ENCODE data around the gene SCG3.

DNA sequence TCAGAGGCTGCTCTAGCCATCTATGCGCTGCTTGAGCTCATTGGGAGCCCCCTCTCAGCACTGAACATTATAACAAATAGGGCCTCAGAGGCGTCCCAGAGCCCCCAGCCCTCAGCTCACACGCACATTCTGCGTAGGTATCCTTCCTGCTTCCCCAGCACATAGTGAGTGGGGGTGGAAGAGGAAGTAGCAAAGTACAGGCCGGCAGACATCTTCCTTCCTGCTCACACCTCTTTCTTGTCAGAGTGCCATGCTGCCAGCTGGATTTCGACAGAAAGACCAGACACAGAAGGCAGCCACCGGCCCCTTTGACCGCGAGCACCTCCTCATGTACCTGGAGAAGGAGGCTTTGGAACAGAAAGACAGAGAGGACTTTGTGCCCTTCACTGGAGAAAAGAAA lies 86.7 kb downstream of the SCG3 start:
- TF ChIP-seq CTCF (IDR thresholded peaks at IDR 0.05) (no peak), EP300 (IDR thresholded peaks at IDR 0.05) (no peak)
